Stimulated activated CD8-positive, alpha-beta memory T cell treated with anti-CD3 and anti-CD28 coated beads, Interleukin-15, amount 100 ng/mL, for 48 hours (primary cell): ENCODE data around the gene LIPK.
"Not testable (repeated sequence)": the region's sequence is repeated elsewhere in the genome, so short reads cannot be mapped to it uniquely, and the experiment has no call there.

Source experiments
- DNase-seq, 2 donors: peaks; one replicate each; pipeline ENCODE4 v3.0.0-alpha.2; 2020; ENCODE audit warnings: low read depth in 2 of 2

LIPK gene

GRCh38 chr10:88715517-88715916, 9.5 kb downstream of the LIPK start:
- no peak for DNase-seq

GRCh38 chr10:88721392-88721791, 15.3 kb downstream of the LIPK start:
- no peak for DNase-seq

GRCh38 chr10:88725798-88726197, 19.7 kb downstream of the LIPK start:
- DNase-seq = no peak

- peak; percentile 29 to 39 for DNase-seq
Observed at GRCh38 chr10:88728107-88728763, 22.2 kb downstream of the LIPK start.

GRCh38 chr10:88730864-88731263, 24.8 kb downstream of the LIPK start:
- DNase-seq = no peak

- no peak for DNase-seq
Observed at GRCh38 chr10:88731296-88731695, 25.2 kb downstream of the LIPK start.

GRCh38 chr10:88733215-88733614, 27.2 kb downstream of the LIPK start:
- no peak for DNase-seq

GRCh38 chr10:88735661-88736060, 29.6 kb downstream of the LIPK start:
- DNase-seq = no peak

GRCh38 chr10:88741921-88742320, 35.9 kb downstream of the LIPK start:
- DNase-seq = not testable (repeated sequence)

- DNase-seq = no peak
Observed at GRCh38 chr10:88742448-88742847, 36.4 kb downstream of the LIPK start.

- no peak for DNase-seq
Observed at GRCh38 chr10:88744002-88744401, 38.0 kb downstream of the LIPK start.

GRCh38 chr10:88745633-88746032, 39.6 kb downstream of the LIPK start:
- DNase-seq = no peak

GRCh38 chr10:88754287-88754686, 48.2 kb downstream of the LIPK start:
- DNase-seq = no peak

- no peak for DNase-seq
Observed at GRCh38 chr10:88755753-88756152, 49.7 kb downstream of the LIPK start.

- no peak for DNase-seq
Observed at GRCh38 chr10:88756660-88757059, 50.6 kb downstream of the LIPK start.

GRCh38 chr10:88759366-88760101, 53.5 kb downstream of the LIPK start, which contains the start of gene LIPN:
Gene LIPN, plus strand, starts transcription at chr10:88760020. Its CDS starts 1,386 bp downstream, at chr10:88761406.
- DNase-seq = no peak

GRCh38 chr10:88762906-88763305, 56.9 kb downstream of the LIPK start:
- no peak for DNase-seq

GRCh38 chr10:88763441-88763840, 57.4 kb downstream of the LIPK start:
- DNase-seq = no peak

- DNase-seq = no peak
Observed at GRCh38 chr10:88764110-88764509, 58.1 kb downstream of the LIPK start.

- no peak for DNase-seq
Observed at GRCh38 chr10:88765816-88766215, 59.8 kb downstream of the LIPK start.

- no peak for DNase-seq
Observed at GRCh38 chr10:88769384-88769783, 63.3 kb downstream of the LIPK start.

GRCh38 chr10:88781206-88781605, 75.2 kb downstream of the LIPK start:
- DNase-seq = no peak

- no peak for DNase-seq
Observed at GRCh38 chr10:88782222-88782621, 76.2 kb downstream of the LIPK start.
